Measurements from ENCODE around the gene GDA. TPM values are rescaled to one million over a fixed set of nuclear protein-coding genes. Genes with fewer than 3 reads are reported as not detected.
A peak's percentile ranks its signal among the peaks of the same experiment; 100 is the strongest.

GDA gene
- total and polyA plus RNA-seq, 4 donors = 0.37 to 24.4 (median 19.5) TPM

GRCh38 chr9:72144756-72145492, 4.3 kb upstream of the GDA start:
- no peak overlapping the region for H3K9ac ChIP-seq (ENCODE audit: low read depth in 1 of 2, low read length in 2 of 2)
- TF ChIP-seq RXRA (IDR thresholded peaks at IDR 0.05) (no peak), HNF4A (conservative IDR thresholded peaks at IDR 0.05) (peak in 1 of 2 donors; percentile 28)
- H3K9me3 ChIP-seq (ENCODE audit: control insufficient read depth in 4 of 4, low read length in 3 of 4) = no peaks in the 10 kb centered on the region
- H3K27me3 ChIP-seq (ENCODE audit: control insufficient read depth in 4 of 4, insufficient read depth in 4 of 4, low read length in 3 of 4) = no peaks in the 10 kb centered on the region
- no peak overlapping the region for H3K4me3 ChIP-seq (ENCODE audit: low read depth in 1 of 3, low read length in 3 of 3)
- peaks cover 2 to 9% (median 5%) of the 10 kb centered on the region in 4 donors for H3K4me1 ChIP-seq (ENCODE audit: control insufficient read depth in 4 of 4, insufficient read depth in 4 of 4, low read length in 3 of 4)
- no peak overlapping the region for H3K27ac ChIP-seq (ENCODE audit: low read depth in 1 of 2, low read length in 2 of 2)
- H3K36me3 ChIP-seq (ENCODE audit: control insufficient read depth in 4 of 4, insufficient read depth in 3 of 4, low read depth in 1 of 4, low read length in 3 of 4) = no peaks in the 10 kb centered on the region
- WGBS = 94% methylated on average over 3 of the region's 3 CpGs
- no peak for DNase-seq (ENCODE audit: low spot score)

GRCh38 chr9:72145733-72146505, 3.3 kb upstream of the GDA start:
- H3K27ac ChIP-seq (ENCODE audit: low read depth in 1 of 2, low read length in 2 of 2) = no peak overlapping the region
- no peaks in the 10 kb centered on the region for H3K36me3 ChIP-seq (ENCODE audit: control insufficient read depth in 4 of 4, insufficient read depth in 3 of 4, low read depth in 1 of 4, low read length in 3 of 4)
- peaks cover 2 to 9% (median 5%) of the 10 kb centered on the region in 4 donors for H3K4me1 ChIP-seq (ENCODE audit: control insufficient read depth in 4 of 4, insufficient read depth in 4 of 4, low read length in 3 of 4)
- DNase-seq (ENCODE audit: low spot score) = no peak
- TF ChIP-seq, protein P1, sequence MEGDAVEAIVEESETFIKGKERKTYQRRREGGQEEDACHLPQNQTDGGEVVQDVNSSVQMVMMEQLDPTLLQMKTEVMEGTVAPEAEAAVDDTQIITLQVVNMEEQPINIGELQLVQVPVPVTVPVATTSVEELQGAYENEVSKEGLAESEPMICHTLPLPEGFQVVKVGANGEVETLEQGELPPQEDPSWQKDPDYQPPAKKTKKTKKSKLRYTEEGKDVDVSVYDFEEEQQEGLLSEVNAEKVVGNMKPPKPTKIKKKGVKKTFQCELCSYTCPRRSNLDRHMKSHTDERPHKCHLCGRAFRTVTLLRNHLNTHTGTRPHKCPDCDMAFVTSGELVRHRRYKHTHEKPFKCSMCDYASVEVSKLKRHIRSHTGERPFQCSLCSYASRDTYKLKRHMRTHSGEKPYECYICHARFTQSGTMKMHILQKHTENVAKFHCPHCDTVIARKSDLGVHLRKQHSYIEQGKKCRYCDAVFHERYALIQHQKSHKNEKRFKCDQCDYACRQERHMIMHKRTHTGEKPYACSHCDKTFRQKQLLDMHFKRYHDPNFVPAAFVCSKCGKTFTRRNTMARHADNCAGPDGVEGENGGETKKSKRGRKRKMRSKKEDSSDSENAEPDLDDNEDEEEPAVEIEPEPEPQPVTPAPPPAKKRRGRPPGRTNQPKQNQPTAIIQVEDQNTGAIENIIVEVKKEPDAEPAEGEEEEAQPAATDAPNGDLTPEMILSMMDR (IDR thresholded peaks at IDR 0.05; ENCODE audit: low read depth, low read length, missing input control) = peak; percentile 13
- no peak for TF ChIP-seq SP1 (IDR thresholded peaks at IDR 0.05)
- peak; percentile 57 to 65 for TF ChIP-seq RAD21 (IDR thresholded peaks at IDR 0.05)
- no peaks in the 10 kb centered on the region for H3K27me3 ChIP-seq (ENCODE audit: control insufficient read depth in 4 of 4, insufficient read depth in 4 of 4, low read length in 3 of 4)
- H3K9me3 ChIP-seq (ENCODE audit: control insufficient read depth in 4 of 4, low read length in 3 of 4) = no peaks in the 10 kb centered on the region
- H3K9ac ChIP-seq (ENCODE audit: low read depth in 1 of 2, low read length in 2 of 2) = no peak overlapping the region
- 80% methylated on average over 2 of the region's 2 CpGs for WGBS
- no peak overlapping the region for H3K4me3 ChIP-seq (ENCODE audit: low read depth in 1 of 3, low read length in 3 of 3)

- no peak for DNase-seq (ENCODE audit: low spot score)
- TF ChIP-seq EGR1 (IDR thresholded peaks at IDR 0.05; ENCODE audit: low read depth in 2 of 2) (no peak), JUND (IDR thresholded peaks at IDR 0.05) (no peak), MAX (IDR thresholded peaks at IDR 0.05) (no peak), SP1 (IDR thresholded peaks at IDR 0.05) (no peak), RXRA (IDR thresholded peaks at IDR 0.05) (no peak), HNF4G (IDR thresholded peaks at IDR 0.05) (no peak), TAF1 (conservative IDR thresholded peaks at IDR 0.05) (no peak), GABPA (IDR thresholded peaks at IDR 0.05 in 1 of 2, conservative IDR thresholded peaks at IDR 0.05 in 1 of 2) (no peak), FOXA2 (IDR thresholded peaks at IDR 0.05) (no peak), HNF4A (conservative IDR thresholded peaks at IDR 0.05) (no peak)
- TF ChIP-seq, protein P2, sequence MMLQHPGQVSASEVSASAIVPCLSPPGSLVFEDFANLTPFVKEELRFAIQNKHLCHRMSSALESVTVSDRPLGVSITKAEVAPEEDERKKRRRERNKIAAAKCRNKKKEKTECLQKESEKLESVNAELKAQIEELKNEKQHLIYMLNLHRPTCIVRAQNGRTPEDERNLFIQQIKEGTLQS (IDR thresholded peaks at IDR 0.05) = no peak
- TF ChIP-seq, protein P1 (IDR thresholded peaks at IDR 0.05; ENCODE audit: low read depth, low read length, missing input control) = no peak
- TF ChIP-seq, protein P3, sequence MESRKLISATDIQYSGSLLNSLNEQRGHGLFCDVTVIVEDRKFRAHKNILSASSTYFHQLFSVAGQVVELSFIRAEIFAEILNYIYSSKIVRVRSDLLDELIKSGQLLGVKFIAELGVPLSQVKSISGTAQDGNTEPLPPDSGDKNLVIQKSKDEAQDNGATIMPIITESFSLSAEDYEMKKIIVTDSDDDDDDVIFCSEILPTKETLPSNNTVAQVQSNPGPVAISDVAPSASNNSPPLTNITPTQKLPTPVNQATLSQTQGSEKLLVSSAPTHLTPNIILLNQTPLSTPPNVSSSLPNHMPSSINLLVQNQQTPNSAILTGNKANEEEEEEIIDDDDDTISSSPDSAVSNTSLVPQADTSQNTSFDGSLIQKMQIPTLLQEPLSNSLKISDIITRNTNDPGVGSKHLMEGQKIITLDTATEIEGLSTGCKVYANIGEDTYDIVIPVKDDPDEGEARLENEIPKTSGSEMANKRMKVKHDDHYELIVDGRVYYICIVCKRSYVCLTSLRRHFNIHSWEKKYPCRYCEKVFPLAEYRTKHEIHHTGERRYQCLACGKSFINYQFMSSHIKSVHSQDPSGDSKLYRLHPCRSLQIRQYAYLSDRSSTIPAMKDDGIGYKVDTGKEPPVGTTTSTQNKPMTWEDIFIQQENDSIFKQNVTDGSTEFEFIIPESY (IDR thresholded peaks at IDR 0.05) = no peak
- TF ChIP-seq, protein P4, sequence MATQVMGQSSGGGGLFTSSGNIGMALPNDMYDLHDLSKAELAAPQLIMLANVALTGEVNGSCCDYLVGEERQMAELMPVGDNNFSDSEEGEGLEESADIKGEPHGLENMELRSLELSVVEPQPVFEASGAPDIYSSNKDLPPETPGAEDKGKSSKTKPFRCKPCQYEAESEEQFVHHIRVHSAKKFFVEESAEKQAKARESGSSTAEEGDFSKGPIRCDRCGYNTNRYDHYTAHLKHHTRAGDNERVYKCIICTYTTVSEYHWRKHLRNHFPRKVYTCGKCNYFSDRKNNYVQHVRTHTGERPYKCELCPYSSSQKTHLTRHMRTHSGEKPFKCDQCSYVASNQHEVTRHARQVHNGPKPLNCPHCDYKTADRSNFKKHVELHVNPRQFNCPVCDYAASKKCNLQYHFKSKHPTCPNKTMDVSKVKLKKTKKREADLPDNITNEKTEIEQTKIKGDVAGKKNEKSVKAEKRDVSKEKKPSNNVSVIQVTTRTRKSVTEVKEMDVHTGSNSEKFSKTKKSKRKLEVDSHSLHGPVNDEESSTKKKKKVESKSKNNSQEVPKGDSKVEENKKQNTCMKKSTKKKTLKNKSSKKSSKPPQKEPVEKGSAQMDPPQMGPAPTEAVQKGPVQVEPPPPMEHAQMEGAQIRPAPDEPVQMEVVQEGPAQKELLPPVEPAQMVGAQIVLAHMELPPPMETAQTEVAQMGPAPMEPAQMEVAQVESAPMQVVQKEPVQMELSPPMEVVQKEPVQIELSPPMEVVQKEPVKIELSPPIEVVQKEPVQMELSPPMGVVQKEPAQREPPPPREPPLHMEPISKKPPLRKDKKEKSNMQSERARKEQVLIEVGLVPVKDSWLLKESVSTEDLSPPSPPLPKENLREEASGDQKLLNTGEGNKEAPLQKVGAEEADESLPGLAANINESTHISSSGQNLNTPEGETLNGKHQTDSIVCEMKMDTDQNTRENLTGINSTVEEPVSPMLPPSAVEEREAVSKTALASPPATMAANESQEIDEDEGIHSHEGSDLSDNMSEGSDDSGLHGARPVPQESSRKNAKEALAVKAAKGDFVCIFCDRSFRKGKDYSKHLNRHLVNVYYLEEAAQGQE (IDR thresholded peaks at IDR 0.05) = no peak
- 50% methylated on average over 5 of the region's 5 CpGs for WGBS
- no peaks in the 10 kb centered on the region for H3K27me3 ChIP-seq (ENCODE audit: control insufficient read depth in 4 of 4, insufficient read depth in 4 of 4, low read length in 3 of 4)
- H3K27ac ChIP-seq (ENCODE audit: low read depth in 1 of 2, low read length in 2 of 2) = peak overlapping the region in 1 of 2 donors; percentile 28
- H3K4me3 ChIP-seq (ENCODE audit: low read depth in 1 of 3, low read length in 3 of 3) = no peak overlapping the region
- H3K9ac ChIP-seq (ENCODE audit: low read depth in 1 of 2, low read length in 2 of 2) = no peak overlapping the region
- H3K4me1 ChIP-seq (ENCODE audit: control insufficient read depth in 4 of 4, insufficient read depth in 4 of 4, low read length in 3 of 4) = peaks cover 2 to 18% (median 7%) of the 10 kb centered on the region in 4 donors
- H3K36me3 ChIP-seq (ENCODE audit: control insufficient read depth in 4 of 4, insufficient read depth in 3 of 4, low read depth in 1 of 4, low read length in 3 of 4) = no peaks in the 10 kb centered on the region
- H3K9me3 ChIP-seq (ENCODE audit: control insufficient read depth in 4 of 4, low read length in 3 of 4) = no peaks in the 10 kb centered on the region
Measured at GRCh38 chr9:72147676-72148075, 1.6 kb upstream of the GDA start.
